Measurements from ENCODE around the gene BACH1. TPM values are rescaled to one million over a fixed set of nuclear protein-coding genes. Genes with fewer than 3 reads are reported as not detected.
A peak's percentile ranks its signal among the peaks of the same experiment; 100 is the strongest.

Gene BACH1
- total RNA-seq, 1 donor: 189 TPM

- no peak for TF ChIP-seq CTCF (IDR thresholded peaks at IDR 0.05; ENCODE audit: extremely low read depth, low read depth, low read length)
- Histone ChIP-seq H3K79me2 (ENCODE audit: insufficient read depth, low read length) (no peaks in the 10 kb centered on the region), H4K20me1 (ENCODE audit: insufficient read depth, low read length) (no peaks in the 10 kb centered on the region), H3K4me2 (ENCODE audit: insufficient read depth, low read length) (no peak overlapping the region), H3K9me3 (ENCODE audit: low read depth, low read length) (no peaks in the 10 kb centered on the region), H3K36me3 (ENCODE audit: insufficient read depth, low read length) (no peaks in the 10 kb centered on the region), H3K27ac (ENCODE audit: low read depth, low read length) (no peak overlapping the region), H3K27me3 (ENCODE audit: insufficient read depth, low read length) (no peaks in the 10 kb centered on the region), H3K4me1 (ENCODE audit: insufficient read depth, low read length) (peaks cover 12% of the 10 kb centered on the region), H3K4me3 (ENCODE audit: insufficient read depth, low read length) (no peak overlapping the region), H2AFZ (ENCODE audit: low read length) (no peak overlapping the region)
- peak; percentile 14 for DNase-seq (ENCODE audit: insufficient read length, low spot score, missing footprints)
Observed at GRCh38 chr21:29384683-29385359, 86.1 kb downstream of the BACH1 start.

GRCh38 chr21:29385934-29386520 is 87.3 kb downstream of the BACH1 start:
- Histone ChIP-seq H3K9me3 (ENCODE audit: low read depth, low read length) (no peaks in the 10 kb centered on the region), H3K4me2 (ENCODE audit: insufficient read depth, low read length) (no peak overlapping the region), H3K79me2 (ENCODE audit: insufficient read depth, low read length) (no peaks in the 10 kb centered on the region), H3K27me3 (ENCODE audit: insufficient read depth, low read length) (no peaks in the 10 kb centered on the region), H2AFZ (ENCODE audit: low read length) (no peak overlapping the region), H3K27ac (ENCODE audit: low read depth, low read length) (no peak overlapping the region), H3K36me3 (ENCODE audit: insufficient read depth, low read length) (no peaks in the 10 kb centered on the region), H3K4me1 (ENCODE audit: insufficient read depth, low read length) (peaks cover 12% of the 10 kb centered on the region), H3K4me3 (ENCODE audit: insufficient read depth, low read length) (no peak overlapping the region), H4K20me1 (ENCODE audit: insufficient read depth, low read length) (no peaks in the 10 kb centered on the region)
- TF ChIP-seq CTCF (IDR thresholded peaks at IDR 0.05; ENCODE audit: extremely low read depth, low read depth, low read length): no peak
- no peak for DNase-seq (ENCODE audit: insufficient read length, low spot score, missing footprints)

- Histone ChIP-seq H3K9me3 (ENCODE audit: low read depth, low read length) (no peaks in the 10 kb centered on the region), H4K20me1 (ENCODE audit: insufficient read depth, low read length) (no peaks in the 10 kb centered on the region), H3K4me3 (ENCODE audit: insufficient read depth, low read length) (no peak overlapping the region), H3K79me2 (ENCODE audit: insufficient read depth, low read length) (no peaks in the 10 kb centered on the region), H3K4me1 (ENCODE audit: insufficient read depth, low read length) (peaks cover 5% of the 10 kb centered on the region), H3K36me3 (ENCODE audit: insufficient read depth, low read length) (no peaks in the 10 kb centered on the region), H3K27ac (ENCODE audit: low read depth, low read length) (no peak overlapping the region), H3K27me3 (ENCODE audit: insufficient read depth, low read length) (no peaks in the 10 kb centered on the region), H3K4me2 (ENCODE audit: insufficient read depth, low read length) (no peak overlapping the region), H2AFZ (ENCODE audit: low read length) (no peak overlapping the region)
- TF ChIP-seq CTCF (IDR thresholded peaks at IDR 0.05; ENCODE audit: extremely low read depth, low read depth, low read length): no peak
- DNase-seq (ENCODE audit: insufficient read length, low spot score, missing footprints): no peak
Observed at GRCh38 chr21:29386803-29387202, 88.1 kb downstream of the BACH1 start.

DNA sequence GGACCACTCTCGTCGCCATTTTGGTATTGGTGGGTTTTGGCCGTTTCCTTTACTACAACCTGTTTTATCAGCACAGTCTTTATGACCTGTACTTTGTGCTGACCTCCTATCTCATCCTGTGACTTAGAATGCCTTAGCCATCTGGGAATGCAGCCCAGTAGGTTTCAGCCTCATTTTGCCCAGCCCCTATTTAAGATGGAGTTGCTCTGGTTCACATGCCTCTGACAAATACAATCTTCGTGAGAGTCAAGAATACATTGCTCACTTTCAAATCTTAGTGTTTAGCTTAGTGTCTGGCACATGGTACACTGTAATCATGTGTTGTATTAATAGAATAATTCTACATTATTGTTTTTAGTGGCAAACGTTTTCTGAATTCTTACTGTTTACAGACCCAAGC is 88.9 kb downstream of the BACH1 start:
- H3K27ac ChIP-seq (ENCODE audit: low read depth, low read length): no peak overlapping the region

More for the DNA sequence above, 88.9 kb downstream of the BACH1 start:
- Histone ChIP-seq H3K36me3 (ENCODE audit: insufficient read depth, low read length) (no peaks in the 10 kb centered on the region), H3K4me3 (ENCODE audit: insufficient read depth, low read length) (no peak overlapping the region), H2AFZ (ENCODE audit: low read length) (no peak overlapping the region), H3K9me3 (ENCODE audit: low read depth, low read length) (no peaks in the 10 kb centered on the region), H4K20me1 (ENCODE audit: insufficient read depth, low read length) (no peaks in the 10 kb centered on the region), H3K4me1 (ENCODE audit: insufficient read depth, low read length) (no peaks in the 10 kb centered on the region), H3K4me2 (ENCODE audit: insufficient read depth, low read length) (no peak overlapping the region), H3K27me3 (ENCODE audit: insufficient read depth, low read length) (no peaks in the 10 kb centered on the region), H3K79me2 (ENCODE audit: insufficient read depth, low read length) (no peaks in the 10 kb centered on the region)
- DNase-seq (ENCODE audit: insufficient read length, low spot score, missing footprints): no peak
- no peak for TF ChIP-seq CTCF (IDR thresholded peaks at IDR 0.05; ENCODE audit: extremely low read depth, low read depth, low read length)
